ENCODE measurements around the gene UFSP1. TPM values are rescaled to one million over a fixed set of nuclear protein-coding genes. Genes with fewer than 3 reads are reported as not detected.

UFSP1 gene
- total and polyA plus RNA-seq, 2 of the 13 experiments (the other 11 are each of a cell fraction or from before 2014, with no cell fraction given) = 0.65 to 3.3 TPM

GRCh38 chr7:100888988-100889750, at the start of gene UFSP1 (continued):
- TF ChIP-seq ZNF142 (CRISPR knock-in tag; IDR thresholded peaks at IDR 0.05) (no peak), ZNF737 (CRISPR knock-in tag; IDR thresholded peaks at IDR 0.05; ENCODE audit: borderline replicate concordance) (peak; percentile 88), ZNF598 (CRISPR knock-in tag; IDR thresholded peaks at IDR 0.05; ENCODE audit: borderline replicate concordance) (peak; percentile 60), CEBPB (IDR thresholded peaks at IDR 0.05; ENCODE audit: borderline replicate concordance, low read depth, low read length) (no peak), FOXA1 (IDR thresholded peaks at IDR 0.05) (no peak), FOXA1 (CRISPR knock-in tag; IDR thresholded peaks at IDR 0.05) (peak; percentile 37; the same call in 1 of the 2 replicates), FUBP1 (CRISPR knock-in tag; IDR thresholded peaks at IDR 0.05; ENCODE audit: borderline replicate concordance) (no peak), PTBP1 (IDR thresholded peaks at IDR 0.05; ENCODE audit: low read depth, low read length, poor library complexity, severe bottlenecking) (no peak), ARID5B (CRISPR knock-in tag; IDR thresholded peaks at IDR 0.05) (no peak), PRDM4 (CRISPR knock-in tag; IDR thresholded peaks at IDR 0.05; ENCODE audit: borderline replicate concordance) (no peak), RFXAP (CRISPR knock-in tag; IDR thresholded peaks at IDR 0.05; ENCODE audit: borderline replicate concordance) (peak; percentile 66; the same call in 1 of the 2 replicates), GLI4 (CRISPR knock-in tag; IDR thresholded peaks at IDR 0.05; ENCODE audit: borderline replicate concordance) (peak; percentile 76; the same call in 1 of the 2 replicates)

Measured in HepG2 (cell line).